ENCODE measurements around the gene RABGAP1. TPM values are rescaled to one million over a fixed set of nuclear protein-coding genes. Genes with fewer than 3 reads are reported as not detected.
A peak's percentile ranks its signal among the peaks of the same experiment; 100 is the strongest.

The RABGAP1 gene
- total RNA-seq, 1 experiment from 2014 or later, result 85.1 TPM

GRCh38 chr9:123096987-123097386, 156.2 kb downstream of the RABGAP1 start:
- peaks cover 61% of the 10 kb centered on the region for H3K36me3 ChIP-seq (ENCODE audit: insufficient read depth, low read length)
- H2AFZ ChIP-seq (ENCODE audit: low read length), result no peak overlapping the region
- no peaks in the 10 kb centered on the region for H3K27me3 ChIP-seq (ENCODE audit: low read length)
- DNase-seq, result no peak
- H3K4me2 ChIP-seq (ENCODE audit: low read depth, low read length, poor library complexity, severe bottlenecking), result no peak overlapping the region
- H3K9me2 ChIP-seq (replicated peaks; ENCODE audit: insufficient read depth, low read length), result no peaks in the 10 kb centered on the region
- no peak overlapping the region for H3K9ac ChIP-seq (ENCODE audit: low read length)
- peaks cover 2% of the 10 kb centered on the region; the same call in 1 of the 2 replicates for H3K9me3 ChIP-seq (ENCODE audit: low read length)
- peaks cover 12% of the 10 kb centered on the region; the same call in 1 of the 2 replicates for H3K79me2 ChIP-seq (ENCODE audit: low read length)
- H3K4me3 ChIP-seq (ENCODE audit: low read length), result no peak overlapping the region
- peak overlapping the region; percentile 93; the same call in 1 of the 2 replicates for H3K27ac ChIP-seq (ENCODE audit: low read length)
- H4K20me1 ChIP-seq (ENCODE audit: insufficient read depth, low read depth, low read length), result no peaks in the 10 kb centered on the region
- H3K4me1 ChIP-seq (ENCODE audit: low read length), result peaks cover 45% of the 10 kb centered on the region

GRCh38 chr9:123097430-123098095, 156.7 kb downstream of the RABGAP1 start:
- Histone ChIP-seq H3K36me3 (ENCODE audit: insufficient read depth, low read length) (peaks cover 56% of the 10 kb centered on the region), H3K4me1 (ENCODE audit: low read length) (peaks cover 45% of the 10 kb centered on the region), H4K20me1 (ENCODE audit: insufficient read depth, low read depth, low read length) (no peaks in the 10 kb centered on the region), H3K27me3 (ENCODE audit: low read length) (no peaks in the 10 kb centered on the region), H3K79me2 (ENCODE audit: low read length) (peaks cover 12% of the 10 kb centered on the region; the same call in 1 of the 2 replicates), H3K4me2 (ENCODE audit: low read depth, low read length, poor library complexity, severe bottlenecking) (no peak overlapping the region), H3K9me3 (ENCODE audit: low read length) (peaks cover 2% of the 10 kb centered on the region; the same call in 1 of the 2 replicates), H3K4me3 (ENCODE audit: low read length) (no peak overlapping the region), H3K9me2 (replicated peaks; ENCODE audit: insufficient read depth, low read length) (no peaks in the 10 kb centered on the region), H3K9ac (ENCODE audit: low read length) (no peak overlapping the region), H3K27ac (ENCODE audit: low read length) (peak overlapping the region; percentile 93), H2AFZ (ENCODE audit: low read length) (no peak overlapping the region)
- DNase-seq, result no peak

GRCh38 chr9:123098096-123098459, 157.3 kb downstream of the RABGAP1 start:
- Histone ChIP-seq H3K4me2 (ENCODE audit: low read depth, low read length, poor library complexity, severe bottlenecking) (no peak overlapping the region), H3K79me2 (ENCODE audit: low read length) (peaks cover 12% of the 10 kb centered on the region; the same call in 1 of the 2 replicates), H2AFZ (ENCODE audit: low read length) (no peak overlapping the region), H3K27ac (ENCODE audit: low read length) (no peak overlapping the region), H3K4me1 (ENCODE audit: low read length) (peaks cover 45% of the 10 kb centered on the region), H3K27me3 (ENCODE audit: low read length) (no peaks in the 10 kb centered on the region), H3K9me3 (ENCODE audit: low read length) (peaks cover 2% of the 10 kb centered on the region; the same call in 1 of the 2 replicates), H3K9ac (ENCODE audit: low read length) (no peak overlapping the region), H4K20me1 (ENCODE audit: insufficient read depth, low read depth, low read length) (no peaks in the 10 kb centered on the region), H3K36me3 (ENCODE audit: insufficient read depth, low read length) (peaks cover 51% of the 10 kb centered on the region), H3K9me2 (replicated peaks; ENCODE audit: insufficient read depth, low read length) (no peaks in the 10 kb centered on the region), H3K4me3 (ENCODE audit: low read length) (no peak overlapping the region)
- no peak for DNase-seq

- Histone ChIP-seq H3K27ac (ENCODE audit: low read length) (0 out of 2 replicates have a peak overlapping the region, but pooled peaks have one; percentile 5), H3K4me1 (ENCODE audit: low read length) (peaks cover 54% of the 10 kb centered on the region), H3K27me3 (ENCODE audit: low read length) (no peaks in the 10 kb centered on the region), H3K9ac (ENCODE audit: low read length) (no peak overlapping the region), H3K9me3 (ENCODE audit: low read length) (peaks cover 2% of the 10 kb centered on the region; the same call in 1 of the 2 replicates), H3K79me2 (ENCODE audit: low read length) (peaks cover 12% of the 10 kb centered on the region; the same call in 1 of the 2 replicates), H3K4me2 (ENCODE audit: low read depth, low read length, poor library complexity, severe bottlenecking) (no peak overlapping the region), H3K36me3 (ENCODE audit: insufficient read depth, low read length) (peaks cover 42% of the 10 kb centered on the region), H2AFZ (ENCODE audit: low read length) (no peak overlapping the region), H4K20me1 (ENCODE audit: insufficient read depth, low read depth, low read length) (no peaks in the 10 kb centered on the region), H3K4me3 (ENCODE audit: low read length) (no peak overlapping the region), H3K9me2 (replicated peaks; ENCODE audit: insufficient read depth, low read length) (no peaks in the 10 kb centered on the region)
- DNase-seq, result no peak
Measured at GRCh38 chr9:123099042-123099441, 158.2 kb downstream of the RABGAP1 start.

- H4K20me1 ChIP-seq (ENCODE audit: insufficient read depth, low read depth, low read length), result no peaks in the 10 kb centered on the region
- H3K4me2 ChIP-seq (ENCODE audit: low read depth, low read length, poor library complexity, severe bottlenecking), result no peak overlapping the region
- H3K27me3 ChIP-seq (ENCODE audit: low read length), result no peaks in the 10 kb centered on the region
- peaks cover 11% of the 10 kb centered on the region; the same call in 1 of the 2 replicates for H3K79me2 ChIP-seq (ENCODE audit: low read length)
- peaks cover 44% of the 10 kb centered on the region for H3K36me3 ChIP-seq (ENCODE audit: insufficient read depth, low read length)
- no peak overlapping the region for H3K4me3 ChIP-seq (ENCODE audit: low read length)
- H3K9me3 ChIP-seq (ENCODE audit: low read length), result no peaks in the 10 kb centered on the region
- H2AFZ ChIP-seq (ENCODE audit: low read length), result no peak overlapping the region
- peaks cover 57% of the 10 kb centered on the region for H3K4me1 ChIP-seq (ENCODE audit: low read length)
- no peak for DNase-seq
- H3K9me2 ChIP-seq (replicated peaks; ENCODE audit: insufficient read depth, low read length), result no peaks in the 10 kb centered on the region
- H3K27ac ChIP-seq (ENCODE audit: low read length), result 0 out of 2 replicates have a peak overlapping the region, but pooled peaks have one; percentile 5
- no peak overlapping the region for H3K9ac ChIP-seq (ENCODE audit: low read length)
Measured at GRCh38 chr9:123099548-123099947, 158.7 kb downstream of the RABGAP1 start.

GRCh38 chr9:123102375-123103113, 161.7 kb downstream of the RABGAP1 start:
- Histone ChIP-seq H3K27me3 (ENCODE audit: low read length) (no peaks in the 10 kb centered on the region), H3K4me3 (ENCODE audit: low read length) (peak overlapping the region; percentile 12; the same call in 1 of the 2 replicates), H3K4me1 (ENCODE audit: low read length) (peaks cover 49% of the 10 kb centered on the region), H3K9me3 (ENCODE audit: low read length) (no peaks in the 10 kb centered on the region), H3K36me3 (ENCODE audit: insufficient read depth, low read length) (peaks cover 30% of the 10 kb centered on the region), H3K9ac (ENCODE audit: low read length) (peak overlapping the region; percentile 64), H3K4me2 (ENCODE audit: low read depth, low read length, poor library complexity, severe bottlenecking) (peak overlapping the region; percentile 51), H3K9me2 (replicated peaks; ENCODE audit: insufficient read depth, low read length) (no peaks in the 10 kb centered on the region), H3K79me2 (ENCODE audit: low read length) (peaks cover 2% of the 10 kb centered on the region; the same call in 1 of the 2 replicates), H3K27ac (ENCODE audit: low read length) (peak overlapping the region; percentile 93), H2AFZ (ENCODE audit: low read length) (no peak overlapping the region), H4K20me1 (ENCODE audit: insufficient read depth, low read depth, low read length) (no peaks in the 10 kb centered on the region)
- DNase-seq, result peak; percentile 72

GRCh38 chr9:123104807-123105206, 164.0 kb downstream of the RABGAP1 start:
- no peaks in the 10 kb centered on the region for H3K9me2 ChIP-seq (replicated peaks; ENCODE audit: insufficient read depth, low read length)
- no peak for DNase-seq
- peaks cover 2% of the 10 kb centered on the region; the same call in 1 of the 2 replicates for H3K79me2 ChIP-seq (ENCODE audit: low read length)
- peaks cover 29% of the 10 kb centered on the region; the same call in 1 of the 2 replicates for H3K36me3 ChIP-seq (ENCODE audit: insufficient read depth, low read length)
- H2AFZ ChIP-seq (ENCODE audit: low read length), result no peak overlapping the region
- no peaks in the 10 kb centered on the region for H3K27me3 ChIP-seq (ENCODE audit: low read length)
- H3K9me3 ChIP-seq (ENCODE audit: low read length), result no peaks in the 10 kb centered on the region
- no peaks in the 10 kb centered on the region for H4K20me1 ChIP-seq (ENCODE audit: insufficient read depth, low read depth, low read length)
- peak overlapping the region; percentile 64 for H3K4me2 ChIP-seq (ENCODE audit: low read depth, low read length, poor library complexity, severe bottlenecking)
- H3K27ac ChIP-seq (ENCODE audit: low read length), result peak overlapping the region; percentile 93
- H3K9ac ChIP-seq (ENCODE audit: low read length), result 0 out of 2 replicates have a peak overlapping the region, but pooled peaks have one; percentile 51
- no peak overlapping the region for H3K4me3 ChIP-seq (ENCODE audit: low read length)
- H3K4me1 ChIP-seq (ENCODE audit: low read length), result peaks cover 49% of the 10 kb centered on the region

- H3K27ac ChIP-seq (ENCODE audit: low read length), result peak overlapping the region; percentile 93
- no peaks in the 10 kb centered on the region for H3K9me2 ChIP-seq (replicated peaks; ENCODE audit: insufficient read depth, low read length)
- no peaks in the 10 kb centered on the region for H3K9me3 ChIP-seq (ENCODE audit: low read length)
- DNase-seq, result no peak
- H3K4me2 ChIP-seq (ENCODE audit: low read depth, low read length, poor library complexity, severe bottlenecking), result no peak overlapping the region
- peaks cover 30% of the 10 kb centered on the region; the same call in 1 of the 2 replicates for H3K36me3 ChIP-seq (ENCODE audit: insufficient read depth, low read length)
- H3K27me3 ChIP-seq (ENCODE audit: low read length), result no peaks in the 10 kb centered on the region
- H3K79me2 ChIP-seq (ENCODE audit: low read length), result peaks cover 2% of the 10 kb centered on the region; the same call in 1 of the 2 replicates
- no peak overlapping the region for H3K4me3 ChIP-seq (ENCODE audit: low read length)
- no peak overlapping the region for H3K9ac ChIP-seq (ENCODE audit: low read length)
- H2AFZ ChIP-seq (ENCODE audit: low read length), result no peak overlapping the region
- no peaks in the 10 kb centered on the region for H4K20me1 ChIP-seq (ENCODE audit: insufficient read depth, low read depth, low read length)
- H3K4me1 ChIP-seq (ENCODE audit: low read length), result peaks cover 49% of the 10 kb centered on the region
Measured at GRCh38 chr9:123105490-123105889, 164.7 kb downstream of the RABGAP1 start.

Measured in Karpas-422 (cell line).